GM23338 (cell line): ENCODE measurements around the gene SPTBN2. TPM values are rescaled to one million over a fixed set of nuclear protein-coding genes. Genes with fewer than 3 reads are reported as not detected.

ENCODE experiments used
- ATAC-seq: fragments of 200-7000 bp; cut with Tn5 transposase; 3 replicates; pipeline ENCODE4 v1.9.1; 2020
- DNase-seq: peaks from one replicate; pipeline ENCODE4 v3.0.0-alpha.2; 2015; ENCODE audit warnings: low spot score
- H2AFZ ChIP-seq: fragments of 200-600 bp; sonication (generic); 2 replicates; pipeline ENCODE4 v1.8.0; 2016; ENCODE audit warnings: antibody characterized with exemption, mild to moderate bottlenecking, moderate library complexity
- H3F3A ChIP-seq: fragments of 200-600 bp; sonication (generic); replicated peaks from 2 replicates; pipeline ENCODE4 v1.8.0; 2017; ENCODE audit warnings: antibody characterized with exemption, mixed run types, low read depth
- H3K27ac ChIP-seq: fragments of 200-600 bp; sonication (generic); 2 replicates; pipeline ENCODE4 v1.6.1; 2016; ENCODE audit warnings: low read depth
- H3K27me3 ChIP-seq: fragments of 200-600 bp; sonication (generic); 2 replicates; pipeline ENCODE4 v1.8.0; 2016; ENCODE audit warnings: mild to moderate bottlenecking, mixed run types, moderate library complexity; ENCODE audit not compliant: insufficient read depth
- H3K36me3 ChIP-seq: fragments of 200-600 bp; sonication (generic); 2 replicates; pipeline ENCODE4 v1.8.0; 2016; ENCODE audit warnings: mild to moderate bottlenecking; ENCODE audit not compliant: insufficient read depth
- H3K4me1 ChIP-seq: fragments of 200-600 bp; sonication (generic); 2 replicates; pipeline ENCODE4 v1.8.0; 2016; ENCODE audit warnings: mild to moderate bottlenecking, moderate library complexity; ENCODE audit not compliant: insufficient read depth
- H3K4me2 ChIP-seq: fragments of 200-600 bp; sonication (generic); 2 replicates; pipeline ENCODE4 v1.7.1; 2017; ENCODE audit warnings: mixed run types
- H3K4me3 ChIP-seq: fragments of 200-600 bp; sonication (generic); 2 replicates; pipeline ENCODE4 v1.6.1; 2016; ENCODE audit warnings: mixed run types
- H3K79me2 ChIP-seq: fragments of 200-600 bp; sonication (generic); replicated peaks from 2 replicates; pipeline ENCODE4 v1.8.0; 2017; ENCODE audit warnings: mild to moderate bottlenecking; ENCODE audit not compliant: insufficient read depth
- H3K9me2 ChIP-seq: fragments of 200-600 bp; sonication (generic); 2 replicates; pipeline ENCODE4 v1.8.0; 2017; ENCODE audit not compliant: insufficient read depth
- H4K20me1 ChIP-seq: fragments of 200-600 bp; sonication (generic); replicated peaks from 2 replicates; pipeline ENCODE4 v1.8.0; 2017; ENCODE audit warnings: mild to moderate bottlenecking; ENCODE audit not compliant: insufficient read depth
- H3K27ac Mint-ChIP-seq: 2 replicates; pipeline ENCODE4 v1.8.0; 2020; ENCODE audit warnings: inconsistent platforms, mild to moderate bottlenecking, moderate library complexity, mixed read lengths
- H3K27me3 Mint-ChIP-seq: 3 replicates; pipeline ENCODE4 v1.8.0; 2022; ENCODE audit warnings: low read depth, mild to moderate bottlenecking, moderate library complexity, mixed read lengths, inconsistent platforms; ENCODE audit not compliant: insufficient read depth, poor library complexity
- H3K36me3 Mint-ChIP-seq: 3 replicates; pipeline ENCODE4 v1.8.0; 2021; ENCODE audit warnings: low read depth, mild to moderate bottlenecking, inconsistent platforms, moderate library complexity, mixed read lengths
- H3K4me1 Mint-ChIP-seq: 3 replicates; pipeline ENCODE4 v1.8.0; 2020; ENCODE audit warnings: mild to moderate bottlenecking, inconsistent platforms, mixed read lengths
- H3K4me3 Mint-ChIP-seq: 3 replicates; pipeline ENCODE4 v1.8.0; 2021; ENCODE audit warnings: moderate library complexity, mild to moderate bottlenecking, inconsistent platforms, mixed read lengths
- H3K9me3 Mint-ChIP-seq: 3 replicates; pipeline ENCODE4 v1.8.0; 2020; ENCODE audit warnings: moderate library complexity, mild to moderate bottlenecking, inconsistent platforms, mixed read lengths
- CREB1 ChIP-seq: fragments of 250-450 bp; sonication (Bioruptor Pico); IDR thresholded peaks from 2 replicates; pipeline ENCODE4 v1.5.0; 2020; ENCODE audit warnings: low read depth, mild to moderate bottlenecking, moderate library complexity
- EZH2 ChIP-seq: fragments of 200-600 bp; sonication (generic); IDR thresholded peaks from one replicate; pipeline ENCODE4 v1.8.0; 2017; ENCODE audit warnings: antibody characterized with exemption, mild to moderate bottlenecking, low read depth; ENCODE audit not compliant: unreplicated experiment
- EZH2phosphoT487 ChIP-seq: fragments of 200-600 bp; sonication (generic); IDR thresholded peaks from one replicate; pipeline ENCODE4 v1.8.1; 2018; ENCODE audit warnings: antibody characterized with exemption; ENCODE audit not compliant: unreplicated experiment
- JUNB ChIP-seq: IDR thresholded peaks from one replicate; pipeline ENCODE4 v1.6.1; 2016; ENCODE audit warnings: antibody characterized with exemption; ENCODE audit not compliant: unreplicated experiment
- NANOG ChIP-seq: IDR thresholded peaks from 2 replicates; pipeline ENCODE4 v1.6.1; 2016; ENCODE audit warnings: antibody characterized with exemption, borderline replicate concordance
- POLR2AphosphoS5 ChIP-seq: IDR thresholded peaks from 2 replicates; pipeline ENCODE4 v1.6.1; 2016; ENCODE audit warnings: antibody characterized with exemption, low read depth
- ZNF114 ChIP-seq: fragments of 250-450 bp; sonication (Bioruptor Pico); IDR thresholded peaks from 2 replicates; pipeline ENCODE4 v1.5.0; 2020; ENCODE audit warnings: mild to moderate bottlenecking, moderate library complexity
- polyA plus RNA-seq: library from polyadenylated mRNA; unstranded; fragments of >200 nt; fragmentation: Nextera tagmentation; extraction: Ambion mirVana; gene quantifications from 2 replicates; pipeline ENCODE4 v1.2.1, GENCODE V29; 2016
- total RNA-seq: library from RNA; depleted of rRNA; stranded (reverse); fragments of >200 nt; shearing (Covaris generic); gene quantifications from 2 replicates; pipeline ENCODE4 v1.2.3, GENCODE V29; 2014
- TF ChIP-seq, protein P1 (sequence below): fragments of 250-450 bp; sonication (Bioruptor Pico); IDR thresholded peaks from 2 replicates; pipeline ENCODE4 v1.5.0; 2020; ENCODE audit warnings: mild to moderate bottlenecking, moderate library complexity
- TF ChIP-seq, protein P2 (sequence below), 2 experiments: fragments of 200-600 bp in 1 of 2; sonication (generic) in 1 of 2; conservative IDR thresholded peaks; 2 replicates each; pipeline versions ENCODE4 v1.5.1 to v1.6.1; 2016 to 2017; ENCODE audit warnings: antibody characterized with exemption in 2 of 2, low read depth in 2 of 2, mild to moderate bottlenecking in 2 of 2, moderate library complexity in 1 of 2
- TF ChIP-seq, protein P3 (sequence below): IDR thresholded peaks from one replicate; pipeline ENCODE4 v1.6.1; 2018; ENCODE audit warnings: antibody characterized with exemption; ENCODE audit not compliant: unreplicated experiment
- TF ChIP-seq, protein P4 (sequence below): IDR thresholded peaks from 2 replicates; pipeline ENCODE4 v1.6.1; 2016; ENCODE audit warnings: antibody characterized with exemption

Gene SPTBN2
- total and polyA plus RNA-seq, 2 experiments from 2014 or later = 7.7 to 49.1 TPM

DNA sequence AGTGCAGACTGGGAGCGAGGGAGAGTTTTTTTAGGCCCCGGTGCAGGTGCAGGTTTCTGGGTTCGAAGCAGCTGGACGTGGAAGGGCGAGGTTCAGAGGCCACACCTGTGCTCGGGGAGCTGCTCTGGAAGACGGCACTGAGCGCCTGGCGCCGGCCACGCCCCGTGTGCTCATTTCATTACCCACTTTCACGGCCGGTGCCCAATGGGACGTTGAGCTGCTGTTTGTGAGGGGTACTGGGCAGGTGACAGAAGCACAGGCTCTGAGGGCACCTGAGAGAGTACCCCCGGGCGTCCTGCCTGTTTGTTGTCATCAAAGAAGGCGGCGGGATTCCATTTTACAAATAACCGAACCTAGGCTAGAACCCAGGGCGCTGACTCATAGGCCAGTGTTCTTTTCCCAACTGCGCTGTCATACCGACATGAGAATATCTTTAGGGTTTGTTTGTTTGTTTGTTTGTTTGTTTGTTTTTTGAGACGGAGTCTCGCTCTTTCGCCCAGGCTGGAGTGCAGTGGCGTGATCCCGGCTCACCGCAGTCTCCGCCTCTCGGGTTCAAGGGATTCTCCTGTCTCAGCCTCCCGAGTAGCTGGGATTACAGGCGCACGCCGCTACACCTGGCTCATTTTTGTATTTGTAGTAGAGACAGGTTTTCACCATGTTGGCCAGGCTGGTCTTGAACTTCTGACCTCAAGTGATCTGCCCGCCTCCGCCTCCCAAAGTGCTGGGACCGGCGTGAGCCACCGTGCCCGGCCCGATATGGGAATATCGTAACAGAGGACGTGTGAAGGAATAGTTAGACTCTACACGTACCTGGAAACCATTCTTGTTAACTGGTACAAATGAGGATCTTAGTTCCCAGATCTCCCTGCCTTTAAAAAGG is 16.6 kb upstream of the SPTBN2 start:
- Histone ChIP-seq H3K9me2 (no peaks in the 10 kb centered on the region), H3F3A (0 out of 2 replicates have a peak, but pooled peaks cover 9% of the 10 kb centered on the region), H3K36me3 (no peaks in the 10 kb centered on the region), H3K79me2 (peaks cover 18% of the 10 kb centered on the region), H3K27ac (no peak overlapping the region), H4K20me1 (no peaks in the 10 kb centered on the region; the same call in 1 of the 2 replicates), H3K4me3 (peak overlapping the region; percentile 89), H2AFZ (peak overlapping the region; percentile 76; the same call in 1 of the 2 replicates), H3K27me3 (no peaks in the 10 kb centered on the region), H3K4me2 (peak overlapping the region; percentile 95), H3K4me1 (no peaks in the 10 kb centered on the region)
- Mint-ChIP-seq H3K27me3 (peaks cover 5% of the 10 kb centered on the region), H3K4me3 (peak overlapping the region; percentile 95), H3K9me3 (no peaks in the 10 kb centered on the region), H3K36me3 (no peaks in the 10 kb centered on the region), H3K27ac (no peak overlapping the region), H3K4me1 (peaks cover 9% of the 10 kb centered on the region)
- ATAC-seq = peak; percentile 51
- TF ChIP-seq, protein P1, sequence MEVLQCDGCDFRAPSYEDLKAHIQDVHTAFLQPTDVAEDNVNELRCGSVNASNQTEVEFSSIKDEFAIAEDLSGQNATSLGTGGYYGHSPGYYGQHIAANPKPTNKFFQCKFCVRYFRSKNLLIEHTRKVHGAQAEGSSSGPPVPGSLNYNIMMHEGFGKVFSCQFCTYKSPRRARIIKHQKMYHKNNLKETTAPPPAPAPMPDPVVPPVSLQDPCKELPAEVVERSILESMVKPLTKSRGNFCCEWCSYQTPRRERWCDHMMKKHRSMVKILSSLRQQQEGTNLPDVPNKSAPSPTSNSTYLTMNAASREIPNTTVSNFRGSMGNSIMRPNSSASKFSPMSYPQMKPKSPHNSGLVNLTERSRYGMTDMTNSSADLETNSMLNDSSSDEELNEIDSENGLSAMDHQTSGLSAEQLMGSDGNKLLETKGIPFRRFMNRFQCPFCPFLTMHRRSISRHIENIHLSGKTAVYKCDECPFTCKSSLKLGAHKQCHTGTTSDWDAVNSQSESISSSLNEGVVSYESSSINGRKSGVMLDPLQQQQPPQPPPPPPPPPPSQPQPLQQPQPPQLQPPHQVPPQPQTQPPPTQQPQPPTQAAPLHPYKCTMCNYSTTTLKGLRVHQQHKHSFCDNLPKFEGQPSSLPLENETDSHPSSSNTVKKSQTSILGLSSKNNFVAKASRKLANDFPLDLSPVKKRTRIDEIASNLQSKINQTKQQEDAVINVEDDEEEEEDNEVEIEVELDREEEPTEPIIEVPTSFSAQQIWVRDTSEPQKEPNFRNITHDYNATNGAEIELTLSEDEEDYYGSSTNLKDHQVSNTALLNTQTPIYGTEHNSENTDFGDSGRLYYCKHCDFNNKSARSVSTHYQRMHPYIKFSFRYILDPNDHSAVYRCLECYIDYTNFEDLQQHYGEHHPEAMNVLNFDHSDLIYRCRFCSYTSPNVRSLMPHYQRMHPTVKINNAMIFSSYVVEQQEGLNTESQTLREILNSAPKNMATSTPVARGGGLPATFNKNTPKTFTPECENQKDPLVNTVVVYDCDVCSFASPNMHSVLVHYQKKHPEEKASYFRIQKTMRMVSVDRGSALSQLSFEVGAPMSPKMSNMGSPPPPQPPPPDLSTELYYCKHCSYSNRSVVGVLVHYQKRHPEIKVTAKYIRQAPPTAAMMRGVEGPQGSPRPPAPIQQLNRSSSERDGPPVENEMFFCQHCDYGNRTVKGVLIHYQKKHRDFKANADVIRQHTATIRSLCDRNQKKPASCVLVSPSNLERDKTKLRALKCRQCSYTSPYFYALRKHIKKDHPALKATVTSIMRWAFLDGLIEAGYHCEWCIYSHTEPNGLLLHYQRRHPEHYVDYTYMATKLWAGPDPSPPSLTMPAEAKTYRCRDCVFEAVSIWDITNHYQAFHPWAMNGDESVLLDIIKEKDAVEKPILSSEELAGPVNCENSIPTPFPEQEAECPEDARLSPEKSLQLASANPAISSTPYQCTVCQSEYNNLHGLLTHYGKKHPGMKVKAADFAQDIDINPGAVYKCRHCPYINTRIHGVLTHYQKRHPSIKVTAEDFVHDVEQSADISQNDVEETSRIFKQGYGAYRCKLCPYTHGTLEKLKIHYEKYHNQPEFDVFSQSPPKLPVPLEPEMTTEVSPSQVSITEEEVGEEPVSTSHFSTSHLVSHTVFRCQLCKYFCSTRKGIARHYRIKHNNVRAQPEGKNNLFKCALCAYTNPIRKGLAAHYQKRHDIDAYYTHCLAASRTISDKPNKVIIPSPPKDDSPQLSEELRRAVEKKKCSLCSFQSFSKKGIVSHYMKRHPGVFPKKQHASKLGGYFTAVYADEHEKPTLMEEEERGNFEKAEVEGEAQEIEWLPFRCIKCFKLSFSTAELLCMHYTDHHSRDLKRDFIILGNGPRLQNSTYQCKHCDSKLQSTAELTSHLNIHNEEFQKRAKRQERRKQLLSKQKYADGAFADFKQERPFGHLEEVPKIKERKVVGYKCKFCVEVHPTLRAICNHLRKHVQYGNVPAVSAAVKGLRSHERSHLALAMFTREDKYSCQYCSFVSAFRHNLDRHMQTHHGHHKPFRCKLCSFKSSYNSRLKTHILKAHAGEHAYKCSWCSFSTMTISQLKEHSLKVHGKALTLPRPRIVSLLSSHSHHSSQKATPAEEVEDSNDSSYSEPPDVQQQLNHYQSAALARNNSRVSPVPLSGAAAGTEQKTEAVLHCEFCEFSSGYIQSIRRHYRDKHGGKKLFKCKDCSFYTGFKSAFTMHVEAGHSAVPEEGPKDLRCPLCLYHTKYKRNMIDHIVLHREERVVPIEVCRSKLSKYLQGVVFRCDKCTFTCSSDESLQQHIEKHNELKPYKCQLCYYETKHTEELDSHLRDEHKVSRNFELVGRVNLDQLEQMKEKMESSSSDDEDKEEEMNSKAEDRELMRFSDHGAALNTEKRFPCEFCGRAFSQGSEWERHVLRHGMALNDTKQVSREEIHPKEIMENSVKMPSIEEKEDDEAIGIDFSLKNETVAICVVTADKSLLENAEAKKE (CRISPR knock-in tag) = no peak
- TF ChIP-seq POLR2AphosphoS5 = no peak
- no peak for TF ChIP-seq NANOG
- TF ChIP-seq, protein P2, sequence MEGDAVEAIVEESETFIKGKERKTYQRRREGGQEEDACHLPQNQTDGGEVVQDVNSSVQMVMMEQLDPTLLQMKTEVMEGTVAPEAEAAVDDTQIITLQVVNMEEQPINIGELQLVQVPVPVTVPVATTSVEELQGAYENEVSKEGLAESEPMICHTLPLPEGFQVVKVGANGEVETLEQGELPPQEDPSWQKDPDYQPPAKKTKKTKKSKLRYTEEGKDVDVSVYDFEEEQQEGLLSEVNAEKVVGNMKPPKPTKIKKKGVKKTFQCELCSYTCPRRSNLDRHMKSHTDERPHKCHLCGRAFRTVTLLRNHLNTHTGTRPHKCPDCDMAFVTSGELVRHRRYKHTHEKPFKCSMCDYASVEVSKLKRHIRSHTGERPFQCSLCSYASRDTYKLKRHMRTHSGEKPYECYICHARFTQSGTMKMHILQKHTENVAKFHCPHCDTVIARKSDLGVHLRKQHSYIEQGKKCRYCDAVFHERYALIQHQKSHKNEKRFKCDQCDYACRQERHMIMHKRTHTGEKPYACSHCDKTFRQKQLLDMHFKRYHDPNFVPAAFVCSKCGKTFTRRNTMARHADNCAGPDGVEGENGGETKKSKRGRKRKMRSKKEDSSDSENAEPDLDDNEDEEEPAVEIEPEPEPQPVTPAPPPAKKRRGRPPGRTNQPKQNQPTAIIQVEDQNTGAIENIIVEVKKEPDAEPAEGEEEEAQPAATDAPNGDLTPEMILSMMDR (conservative IDR thresholded peaks at IDR 0.05; ENCODE audit: low read depth in 2 of 2) = no peak
- TF ChIP-seq EZH2 = no peak
- TF ChIP-seq CREB1 (CRISPR knock-in tag) = no peak
- no peak for TF ChIP-seq EZH2phosphoT487
- no peak for TF ChIP-seq JUNB
- TF ChIP-seq, protein P3, sequence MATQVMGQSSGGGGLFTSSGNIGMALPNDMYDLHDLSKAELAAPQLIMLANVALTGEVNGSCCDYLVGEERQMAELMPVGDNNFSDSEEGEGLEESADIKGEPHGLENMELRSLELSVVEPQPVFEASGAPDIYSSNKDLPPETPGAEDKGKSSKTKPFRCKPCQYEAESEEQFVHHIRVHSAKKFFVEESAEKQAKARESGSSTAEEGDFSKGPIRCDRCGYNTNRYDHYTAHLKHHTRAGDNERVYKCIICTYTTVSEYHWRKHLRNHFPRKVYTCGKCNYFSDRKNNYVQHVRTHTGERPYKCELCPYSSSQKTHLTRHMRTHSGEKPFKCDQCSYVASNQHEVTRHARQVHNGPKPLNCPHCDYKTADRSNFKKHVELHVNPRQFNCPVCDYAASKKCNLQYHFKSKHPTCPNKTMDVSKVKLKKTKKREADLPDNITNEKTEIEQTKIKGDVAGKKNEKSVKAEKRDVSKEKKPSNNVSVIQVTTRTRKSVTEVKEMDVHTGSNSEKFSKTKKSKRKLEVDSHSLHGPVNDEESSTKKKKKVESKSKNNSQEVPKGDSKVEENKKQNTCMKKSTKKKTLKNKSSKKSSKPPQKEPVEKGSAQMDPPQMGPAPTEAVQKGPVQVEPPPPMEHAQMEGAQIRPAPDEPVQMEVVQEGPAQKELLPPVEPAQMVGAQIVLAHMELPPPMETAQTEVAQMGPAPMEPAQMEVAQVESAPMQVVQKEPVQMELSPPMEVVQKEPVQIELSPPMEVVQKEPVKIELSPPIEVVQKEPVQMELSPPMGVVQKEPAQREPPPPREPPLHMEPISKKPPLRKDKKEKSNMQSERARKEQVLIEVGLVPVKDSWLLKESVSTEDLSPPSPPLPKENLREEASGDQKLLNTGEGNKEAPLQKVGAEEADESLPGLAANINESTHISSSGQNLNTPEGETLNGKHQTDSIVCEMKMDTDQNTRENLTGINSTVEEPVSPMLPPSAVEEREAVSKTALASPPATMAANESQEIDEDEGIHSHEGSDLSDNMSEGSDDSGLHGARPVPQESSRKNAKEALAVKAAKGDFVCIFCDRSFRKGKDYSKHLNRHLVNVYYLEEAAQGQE = no peak
- TF ChIP-seq, protein P4, sequence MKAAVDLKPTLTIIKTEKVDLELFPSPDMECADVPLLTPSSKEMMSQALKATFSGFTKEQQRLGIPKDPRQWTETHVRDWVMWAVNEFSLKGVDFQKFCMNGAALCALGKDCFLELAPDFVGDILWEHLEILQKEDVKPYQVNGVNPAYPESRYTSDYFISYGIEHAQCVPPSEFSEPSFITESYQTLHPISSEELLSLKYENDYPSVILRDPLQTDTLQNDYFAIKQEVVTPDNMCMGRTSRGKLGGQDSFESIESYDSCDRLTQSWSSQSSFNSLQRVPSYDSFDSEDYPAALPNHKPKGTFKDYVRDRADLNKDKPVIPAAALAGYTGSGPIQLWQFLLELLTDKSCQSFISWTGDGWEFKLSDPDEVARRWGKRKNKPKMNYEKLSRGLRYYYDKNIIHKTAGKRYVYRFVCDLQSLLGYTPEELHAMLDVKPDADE = no peak
- no peak for TF ChIP-seq ZNF114 (CRISPR knock-in tag)
- DNase-seq = peak; percentile 53
